Fibroblast of skin of back (primary cell): ENCODE measurements around the gene ANXA7. TPM values are rescaled to one million over a fixed set of nuclear protein-coding genes. Genes with fewer than 3 reads are reported as not detected.

Experiments used
- DNase-seq: peaks from one replicate; pipeline ENCODE4 v3.0.0-alpha.2; 2013
- polyA plus RNA-seq, 2 experiments: library from polyadenylated mRNA; unstranded; fragments of 120-200 nt; gene quantifications; one replicate each; pipeline ENCODE4 v1.2.1, GENCODE V29; 2013; ENCODE audit not compliant: insufficient read length in 2 of 2

The ANXA7 gene
- 93.8 TPM for polyA plus RNA-seq (2013, experiment 1 of 2; ENCODE audit: insufficient read length)
- 76.0 TPM for polyA plus RNA-seq (2013, experiment 2 of 2; ENCODE audit: insufficient read length)

DNA sequence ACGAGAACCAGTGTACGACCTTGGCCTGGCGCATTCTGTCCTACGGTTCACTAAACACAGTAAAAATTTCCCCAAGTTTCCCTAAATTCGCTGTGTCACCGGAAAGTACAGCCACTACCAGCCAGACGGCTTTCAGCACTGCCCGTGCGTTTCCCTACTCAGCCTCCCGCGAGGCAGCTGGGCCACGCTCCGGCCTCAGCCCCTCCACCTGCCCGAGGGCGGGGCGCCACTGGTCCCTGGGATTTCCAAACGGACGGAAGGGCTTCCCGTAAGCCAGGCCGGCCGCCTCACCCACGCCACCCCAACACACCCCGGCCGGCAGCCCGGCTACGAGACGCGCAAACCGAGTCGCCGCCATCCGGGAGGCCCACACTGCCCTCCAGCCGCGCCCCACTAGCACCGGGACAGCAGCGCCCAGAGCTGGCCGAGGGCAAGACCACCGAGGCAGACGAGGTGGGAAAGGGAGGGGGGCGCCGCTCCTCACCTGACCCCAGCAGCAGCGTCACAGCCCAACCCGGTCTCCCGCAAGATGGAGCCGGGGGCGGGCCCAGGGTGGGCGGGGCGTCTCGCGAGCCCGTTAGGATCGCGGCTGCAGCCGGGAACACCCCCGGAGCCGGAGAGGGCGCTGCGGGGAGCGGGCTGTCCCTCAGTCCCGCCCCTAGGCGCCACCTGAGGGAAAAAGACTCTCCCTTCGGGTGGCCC lies at the start of gene ANXA7:
Gene ANXA7 (minus strand): TSS at position 531 of the 702 bp plus-strand sequence. CDS start 13,202 bp downstream, outside the sequence.
- peak; percentile 84 for DNase-seq

- DNase-seq, result no peak
These were observed 47.0 kb upstream of the ANXA7 start for GRCh38 chr10:73460897-73461296.

DNA sequence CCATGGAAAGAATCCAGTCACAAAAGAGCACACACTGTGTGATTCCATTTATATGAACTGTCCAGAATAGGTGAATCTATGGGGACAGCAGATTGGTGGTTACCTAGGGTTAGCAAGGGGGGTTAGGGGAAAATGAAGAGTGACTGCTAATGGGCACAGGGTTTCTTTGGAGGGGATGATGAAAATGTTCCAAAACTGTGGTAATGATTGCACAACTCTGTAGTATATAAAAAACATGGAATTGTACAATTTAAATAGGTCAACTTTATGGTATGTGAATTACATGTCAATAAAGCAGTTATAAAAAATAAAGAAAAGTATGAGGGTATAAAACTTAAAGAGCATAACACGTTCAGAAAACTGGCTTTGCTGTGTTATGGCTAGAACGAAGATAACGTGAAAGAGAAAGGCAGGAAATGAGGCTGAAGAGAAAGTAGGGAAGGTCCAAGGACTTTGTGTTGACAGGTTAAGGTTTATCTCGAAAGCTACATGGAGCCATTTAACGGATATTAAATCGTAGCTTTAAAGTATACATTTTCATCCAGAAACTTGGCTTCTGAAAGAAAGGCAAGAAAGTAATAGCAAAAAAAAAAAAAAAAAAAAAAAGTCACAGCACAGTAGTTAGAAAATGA lies 45.9 kb upstream of the ANXA7 start:
- DNase-seq, result no peak

GRCh38 chr10:73456187-73456890 lies 42.5 kb upstream of the ANXA7 start:
- DNase-seq, result no peak

- DNase-seq, result no peak
These were observed 35.3 kb upstream of the ANXA7 start for GRCh38 chr10:73449113-73449512.

- no peak for DNase-seq
These were observed 34.5 kb upstream of the ANXA7 start for GRCh38 chr10:73448384-73448783.

- no peak for DNase-seq
These were observed 33.1 kb upstream of the ANXA7 start for GRCh38 chr10:73446926-73447325.

- DNase-seq, result no peak
These were observed 30.6 kb upstream of the ANXA7 start for GRCh38 chr10:73444457-73444856.

DNA sequence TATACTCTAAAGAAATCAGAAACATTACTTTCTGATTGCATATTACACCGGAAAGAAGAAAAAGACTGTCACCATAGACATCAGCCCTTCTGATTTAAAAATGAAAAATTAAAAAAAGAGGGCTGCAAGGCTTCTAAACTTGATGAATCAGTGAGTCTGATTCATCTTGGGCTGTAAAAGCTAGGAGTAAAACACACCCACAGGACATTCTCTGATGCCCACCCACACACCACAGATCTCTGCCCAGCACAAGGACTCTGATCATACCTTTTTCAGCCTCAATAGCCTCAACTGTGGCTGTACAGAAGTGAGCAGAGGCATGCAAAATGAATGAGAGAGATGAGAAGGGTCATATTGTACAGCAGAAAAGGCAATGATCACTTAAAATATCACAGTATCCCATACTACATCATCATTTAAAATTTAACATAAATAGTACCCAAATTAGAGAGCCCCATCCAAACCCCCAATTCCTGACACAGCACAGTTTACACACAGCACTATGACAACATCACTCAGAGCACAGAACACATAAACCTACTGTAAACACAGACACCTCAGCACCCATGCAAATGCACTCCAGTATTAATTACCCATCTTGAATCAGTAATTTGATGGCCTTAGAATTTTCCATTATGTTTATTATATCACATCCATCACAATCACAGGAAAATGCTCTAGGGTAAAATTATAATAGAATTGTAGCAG lies 25.9 kb upstream of the ANXA7 start:
- DNase-seq, result peak; percentile 56

- peak; percentile 22 for DNase-seq
These were observed 25.2 kb upstream of the ANXA7 start for GRCh38 chr10:73439055-73439454.

DNA sequence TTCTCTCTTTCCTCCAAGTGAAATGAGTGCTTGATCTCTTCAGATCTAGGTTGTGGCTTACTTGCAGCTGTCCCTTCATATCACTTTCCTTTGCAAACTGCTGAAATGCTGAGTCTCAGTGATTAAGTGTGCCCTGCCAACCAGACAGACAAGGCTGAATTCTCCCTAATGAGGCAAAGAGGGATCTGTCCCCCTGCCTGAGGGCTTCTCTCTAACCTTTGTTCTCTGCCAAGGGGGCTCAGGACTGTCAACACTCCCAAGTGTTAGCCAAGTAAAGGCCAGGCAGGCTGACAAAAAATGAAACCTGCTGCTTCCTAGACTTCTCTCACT lies 19.6 kb upstream of the ANXA7 start, which contains the start of gene MSS51:
Gene MSS51 (minus strand): TSS at position 24 of the 330 bp plus-strand sequence. CDS start 5,277 bp downstream, outside the sequence.
- DNase-seq, result no peak

GRCh38 chr10:73432646-73433537 lies 19.0 kb upstream of the ANXA7 start:
- no peak for DNase-seq

GRCh38 chr10:73426318-73426717 lies 12.5 kb upstream of the ANXA7 start:
- no peak for DNase-seq

- no peak for DNase-seq
These were observed 10.6 kb upstream of the ANXA7 start for GRCh38 chr10:73424478-73424877.

GRCh38 chr10:73423309-73423708 lies 9.5 kb upstream of the ANXA7 start:
- no peak for DNase-seq

GRCh38 chr10:73416571-73416970 lies 2.7 kb upstream of the ANXA7 start:
- DNase-seq, result no peak

- DNase-seq, result no peak
These were observed 530 bp upstream of the ANXA7 start for GRCh38 chr10:73414230-73414945.

- no peak for DNase-seq
These were observed 740 bp downstream of the ANXA7 start for GRCh38 chr10:73413108-73413527.

- no peak for DNase-seq
These were observed 3.0 kb downstream of the ANXA7 start for GRCh38 chr10:73410897-73411296.

- DNase-seq, result no peak
These were observed 4.8 kb downstream of the ANXA7 start for GRCh38 chr10:73408978-73409521.

DNA sequence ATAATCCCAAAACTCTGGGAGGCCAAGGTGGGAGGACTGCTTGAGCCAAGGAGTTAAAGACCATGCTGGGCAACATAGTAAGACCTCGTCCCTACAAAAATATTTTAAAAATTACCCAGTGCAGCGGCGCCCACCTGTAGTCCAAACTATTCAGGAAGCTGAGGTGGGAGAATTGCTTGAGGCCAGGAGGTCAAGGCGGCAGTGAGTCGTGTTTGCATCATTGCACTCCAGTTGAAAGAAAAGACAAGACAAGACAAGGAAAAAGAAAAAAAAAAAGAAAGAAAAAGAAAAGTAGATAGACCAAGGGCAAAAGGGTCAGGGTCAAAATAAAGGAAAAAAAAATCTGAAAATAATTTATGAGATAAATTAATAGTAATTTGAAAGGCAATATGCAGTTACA lies 5.8 kb downstream of the ANXA7 start:
- no peak for DNase-seq
